Endothelial cell of umbilical vein (primary cell): ENCODE results near the gene OVOL1.

Experiments used
- MAX ChIP-seq: IDR thresholded peaks from 2 replicates; pipeline ENCODE4 v1.6.1; 2011; ENCODE audit not compliant: insufficient read depth, insufficient read length
- TF ChIP-seq, protein P1 (sequence below), 2 donors: IDR thresholded peaks; 1 replicate in 1 of 2; 2 replicates in 1 of 2; pipeline ENCODE4 v1.5.1; 2011; ENCODE audit warnings: low read length in 2 of 2, mild to moderate bottlenecking in 2 of 2, moderate library complexity in 2 of 2, control low read depth in 1 of 2, inconsistent platforms in 1 of 2, low read depth in 1 of 2; ENCODE audit not compliant: insufficient read depth in 1 of 2; ENCODE audit errors: extremely low read depth in 1 of 2

- TF ChIP-seq, protein P1, sequence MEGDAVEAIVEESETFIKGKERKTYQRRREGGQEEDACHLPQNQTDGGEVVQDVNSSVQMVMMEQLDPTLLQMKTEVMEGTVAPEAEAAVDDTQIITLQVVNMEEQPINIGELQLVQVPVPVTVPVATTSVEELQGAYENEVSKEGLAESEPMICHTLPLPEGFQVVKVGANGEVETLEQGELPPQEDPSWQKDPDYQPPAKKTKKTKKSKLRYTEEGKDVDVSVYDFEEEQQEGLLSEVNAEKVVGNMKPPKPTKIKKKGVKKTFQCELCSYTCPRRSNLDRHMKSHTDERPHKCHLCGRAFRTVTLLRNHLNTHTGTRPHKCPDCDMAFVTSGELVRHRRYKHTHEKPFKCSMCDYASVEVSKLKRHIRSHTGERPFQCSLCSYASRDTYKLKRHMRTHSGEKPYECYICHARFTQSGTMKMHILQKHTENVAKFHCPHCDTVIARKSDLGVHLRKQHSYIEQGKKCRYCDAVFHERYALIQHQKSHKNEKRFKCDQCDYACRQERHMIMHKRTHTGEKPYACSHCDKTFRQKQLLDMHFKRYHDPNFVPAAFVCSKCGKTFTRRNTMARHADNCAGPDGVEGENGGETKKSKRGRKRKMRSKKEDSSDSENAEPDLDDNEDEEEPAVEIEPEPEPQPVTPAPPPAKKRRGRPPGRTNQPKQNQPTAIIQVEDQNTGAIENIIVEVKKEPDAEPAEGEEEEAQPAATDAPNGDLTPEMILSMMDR (IDR thresholded peaks at IDR 0.05; ENCODE audit: extremely low read depth in 1 of 2, insufficient read depth in 1 of 2, low read depth in 1 of 2, low read length in 2 of 2) = peak; percentile 96 to 99
- no peak for TF ChIP-seq MAX
These were observed 6.7 kb upstream of the OVOL1 start for GRCh38 chr11:65779919-65780769.
